Central memory CD8-positive, alpha-beta T cell (primary cell): ENCODE results near the gene SNAI1.

Experiments used
- ATAC-seq: fragments of 150-1000 bp; cut with Tn5 transposase; replicated peaks from 2 replicates; pipeline ENCODE4 v1.10.0; 2022; ENCODE audit warnings: mild to moderate bottlenecking, moderate FRiP score, moderate number of reproducible peaks; ENCODE audit not compliant: poor library complexity, severe bottlenecking; ENCODE audit errors: extremely low read depth
- DNase-seq, 2 donors: peaks; one replicate each; pipeline ENCODE4 v3.0.0; 2021; ENCODE audit warnings: low spot score in 2 of 2
- H3K27ac Mint-ChIP-seq: one replicate; pipeline ENCODE4 v1.8.0; 2022; ENCODE audit warnings: low read depth, mild to moderate bottlenecking, moderate library complexity, mixed read lengths
- H3K27me3 Mint-ChIP-seq: one replicate; pipeline ENCODE4 v1.8.0; 2022; ENCODE audit warnings: mixed read lengths
- H3K36me3 Mint-ChIP-seq: one replicate; pipeline ENCODE4 v1.8.0; 2022; ENCODE audit warnings: mild to moderate bottlenecking, moderate library complexity, mixed read lengths; ENCODE audit not compliant: insufficient read depth
- H3K4me1 Mint-ChIP-seq: one replicate; pipeline ENCODE4 v1.8.0; 2022; ENCODE audit warnings: mixed read lengths
- H3K4me3 Mint-ChIP-seq: one replicate; pipeline ENCODE4 v1.8.0; 2022; ENCODE audit warnings: mild to moderate bottlenecking, moderate library complexity, mixed read lengths
- H3K9me3 Mint-ChIP-seq: one replicate; pipeline ENCODE4 v1.8.0; 2022; ENCODE audit warnings: mixed read lengths

The SNAI1 gene

DNA sequence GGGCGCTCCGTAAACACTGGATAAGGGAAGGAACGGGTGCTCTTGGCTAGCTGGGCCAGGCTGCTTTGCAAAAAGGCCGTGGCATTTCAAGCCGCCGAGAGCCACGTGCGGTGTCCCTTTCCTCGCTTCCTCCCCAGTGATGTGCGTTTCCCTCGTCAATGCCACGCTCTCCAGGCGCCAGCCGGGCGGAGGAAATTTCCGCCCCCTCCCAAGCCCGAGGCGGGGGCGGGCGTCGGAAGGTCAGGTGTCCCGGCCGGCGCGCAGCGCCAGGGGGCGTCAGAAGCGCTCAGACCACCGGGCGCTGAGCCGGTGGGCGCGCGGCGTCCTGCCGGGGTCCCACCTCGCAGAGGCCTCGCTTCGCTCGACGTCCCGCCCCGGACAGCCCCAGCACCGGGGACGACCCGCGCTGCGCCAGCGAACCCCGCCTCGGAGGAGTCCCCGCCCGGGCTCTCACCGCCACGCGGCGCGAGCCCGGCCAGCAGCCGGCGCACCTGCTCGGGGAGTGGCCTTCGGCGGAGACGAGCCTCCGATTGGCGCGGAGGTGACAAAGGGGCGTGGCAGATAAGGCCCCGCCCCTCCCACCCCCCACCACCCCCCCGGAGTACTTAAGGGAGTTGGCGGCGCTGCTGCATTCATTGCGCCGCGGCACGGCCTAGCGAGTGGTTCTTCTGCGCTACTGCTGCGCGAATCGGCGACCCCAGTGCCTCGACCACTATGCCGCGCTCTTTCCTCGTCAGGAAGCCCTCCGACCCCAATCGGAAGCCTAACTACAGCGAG lies at the start of gene SNAI1:
Gene SNAI1 (plus strand): TSS at position 635 of the 777 bp plus-strand sequence. CDS start 80 bp downstream, at position 715.
- ATAC-seq (peak; percentile 93), DNase-seq (peak; percentile 63 to 74)
- Mint-ChIP-seq H3K36me3 (peaks cover 18% of the 10 kb centered on the region), H3K27ac (peak within 1 kb of the TSS; percentile 49), H3K9me3 (no peaks in the 10 kb centered on the region), H3K27me3 (no peaks in the 10 kb centered on the region), H3K4me1 (peaks cover 7% of the 10 kb centered on the region), H3K4me3 (peak within 1 kb of the TSS; percentile 65)

DNA sequence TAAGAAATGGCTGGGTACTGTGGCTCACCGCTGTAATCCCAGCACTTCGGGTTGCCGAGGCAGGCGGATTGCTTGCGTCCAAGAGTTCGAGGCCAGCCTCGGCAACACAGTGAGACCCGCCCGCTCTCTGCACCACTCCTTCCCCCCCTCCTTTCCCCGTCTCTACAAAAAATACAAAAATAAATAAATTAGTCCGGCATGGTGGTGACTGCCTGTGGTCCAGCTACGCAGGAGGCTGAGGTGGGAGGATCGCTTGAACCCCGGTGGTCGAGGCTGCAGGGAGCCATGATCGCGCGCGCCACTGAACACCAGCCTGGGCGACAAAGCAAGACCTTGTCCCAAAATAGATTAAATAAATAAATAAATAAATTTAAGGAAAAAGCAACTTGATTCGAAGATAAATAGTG lies 47.0 kb upstream of the SNAI1 start:
- ATAC-seq (no peak), DNase-seq (no peak)
- H3K9me3 Mint-ChIP-seq = no peaks in the 10 kb centered on the region
- H3K4me1 Mint-ChIP-seq = peaks cover 43% of the 10 kb centered on the region
- peaks cover 23% of the 10 kb centered on the region for H3K36me3 Mint-ChIP-seq
- no peaks in the 10 kb centered on the region for H3K27me3 Mint-ChIP-seq
- peak overlapping the region; percentile 97 for H3K4me3 Mint-ChIP-seq
- H3K27ac Mint-ChIP-seq = peak overlapping the region; percentile 91

DNA sequence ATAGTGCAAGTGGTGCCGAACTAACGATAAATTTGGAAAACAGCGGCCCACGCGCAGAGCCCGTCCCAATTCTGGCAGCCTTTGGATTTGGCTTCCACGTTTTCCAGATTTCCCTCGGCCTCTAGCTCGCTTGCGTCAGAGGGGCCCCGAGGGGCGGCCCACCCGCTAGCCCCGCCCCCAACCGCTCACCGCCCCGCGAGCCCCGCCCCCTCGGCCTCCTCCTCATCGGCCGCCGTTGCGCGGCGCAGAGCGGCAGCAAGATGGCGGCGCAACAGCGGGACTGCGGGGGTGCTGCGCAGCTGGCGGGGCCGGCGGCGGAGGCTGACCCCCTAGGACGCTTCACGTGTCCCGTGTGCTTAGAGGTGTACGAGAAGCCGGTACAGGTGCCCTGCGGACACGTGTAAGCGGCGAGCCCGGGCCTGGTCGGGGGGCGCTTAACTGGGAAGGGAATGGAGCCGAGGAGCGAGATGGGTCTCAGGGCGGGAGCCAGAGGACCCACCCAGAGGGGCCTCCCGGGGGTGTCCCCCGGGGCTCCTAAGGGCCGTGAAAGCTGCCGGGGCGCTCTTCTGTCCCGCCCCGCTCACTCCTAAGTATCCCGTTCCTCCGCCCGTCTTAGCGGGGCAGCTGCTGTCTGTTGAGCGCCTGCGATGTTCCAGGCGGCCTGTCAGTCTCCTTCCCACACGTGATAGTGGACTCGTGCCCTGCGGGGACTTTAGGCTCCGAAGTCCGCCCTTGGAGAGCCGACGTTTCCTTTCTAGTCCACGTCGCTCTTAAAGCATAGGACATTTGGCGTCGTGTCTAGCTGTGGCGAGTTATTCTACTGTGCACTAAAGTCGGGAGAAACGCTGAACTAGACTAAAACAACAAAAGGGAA lies 46.4 kb upstream of the SNAI1 start, which contains the start of gene RNF114:
Gene RNF114 (plus strand): TSS at position 245 of the 874 bp plus-strand sequence. CDS start 16 bp downstream, at position 261.
- peak; percentile 88 for ATAC-seq
- peaks cover 26% of the 10 kb centered on the region for H3K36me3 Mint-ChIP-seq

DNA sequence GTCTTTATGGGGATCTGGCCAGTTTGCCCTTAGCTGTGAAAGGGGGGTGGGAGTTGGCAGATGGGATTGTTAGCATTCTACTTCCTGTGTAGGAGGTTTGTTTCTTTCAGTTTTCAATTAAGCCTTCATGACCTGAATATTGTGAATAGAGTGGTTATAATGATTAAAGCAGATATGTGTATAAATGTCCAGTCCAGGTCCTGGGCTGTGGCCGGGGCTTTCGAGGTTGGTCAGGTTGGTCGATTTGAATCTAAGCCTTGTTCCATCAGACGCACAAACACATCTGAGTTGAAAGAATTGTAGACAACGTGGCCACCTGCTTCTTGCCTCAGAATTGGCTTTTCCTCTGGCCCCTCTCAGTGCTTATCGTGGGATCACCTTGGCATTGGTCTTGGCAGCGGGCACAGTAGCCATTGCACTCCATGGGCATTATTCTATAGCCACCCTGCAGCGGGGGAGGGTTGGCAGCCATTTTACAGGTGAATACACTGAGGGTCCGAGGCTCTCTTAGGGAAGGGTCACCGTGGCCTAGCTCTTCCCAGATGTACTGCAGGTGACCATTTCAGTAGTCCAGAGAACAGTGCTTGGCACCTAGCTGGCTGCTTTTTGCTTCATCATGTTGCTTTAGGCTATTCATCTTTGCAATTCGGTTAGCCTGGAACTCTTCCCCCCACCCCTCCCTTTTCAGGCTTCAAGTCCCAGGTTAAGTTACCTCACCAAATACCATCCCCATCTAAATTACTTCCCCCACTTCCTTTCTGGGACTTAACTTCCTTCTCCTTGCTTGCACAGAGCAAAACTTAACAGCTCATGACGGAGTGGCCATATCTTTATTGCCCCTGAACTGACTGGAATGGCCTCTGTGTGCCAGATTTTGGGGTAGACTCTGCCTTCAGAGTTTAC lies 45.5 kb upstream of the SNAI1 start:
- no peak for ATAC-seq
- peaks cover 52% of the 10 kb centered on the region for H3K4me1 Mint-ChIP-seq
- H3K36me3 Mint-ChIP-seq = peaks cover 32% of the 10 kb centered on the region
- no peak for DNase-seq
- H3K9me3 Mint-ChIP-seq = no peaks in the 10 kb centered on the region
- no peaks in the 10 kb centered on the region for H3K27me3 Mint-ChIP-seq
- H3K4me3 Mint-ChIP-seq = peak overlapping the region; percentile 97
- peak overlapping the region; percentile 91 for H3K27ac Mint-ChIP-seq

More for the DNA sequence above, 46.4 kb upstream of the SNAI1 start, which contains the start of gene RNF114:
- peak within 1 kb of the TSS; percentile 97 for H3K4me3 Mint-ChIP-seq
- H3K27me3 Mint-ChIP-seq = no peaks in the 10 kb centered on the region
- peak within 1 kb of the TSS; percentile 91 for H3K27ac Mint-ChIP-seq
- peak; percentile 75 to 78 for DNase-seq
- no peaks in the 10 kb centered on the region for H3K9me3 Mint-ChIP-seq
- peaks cover 49% of the 10 kb centered on the region for H3K4me1 Mint-ChIP-seq

DNA sequence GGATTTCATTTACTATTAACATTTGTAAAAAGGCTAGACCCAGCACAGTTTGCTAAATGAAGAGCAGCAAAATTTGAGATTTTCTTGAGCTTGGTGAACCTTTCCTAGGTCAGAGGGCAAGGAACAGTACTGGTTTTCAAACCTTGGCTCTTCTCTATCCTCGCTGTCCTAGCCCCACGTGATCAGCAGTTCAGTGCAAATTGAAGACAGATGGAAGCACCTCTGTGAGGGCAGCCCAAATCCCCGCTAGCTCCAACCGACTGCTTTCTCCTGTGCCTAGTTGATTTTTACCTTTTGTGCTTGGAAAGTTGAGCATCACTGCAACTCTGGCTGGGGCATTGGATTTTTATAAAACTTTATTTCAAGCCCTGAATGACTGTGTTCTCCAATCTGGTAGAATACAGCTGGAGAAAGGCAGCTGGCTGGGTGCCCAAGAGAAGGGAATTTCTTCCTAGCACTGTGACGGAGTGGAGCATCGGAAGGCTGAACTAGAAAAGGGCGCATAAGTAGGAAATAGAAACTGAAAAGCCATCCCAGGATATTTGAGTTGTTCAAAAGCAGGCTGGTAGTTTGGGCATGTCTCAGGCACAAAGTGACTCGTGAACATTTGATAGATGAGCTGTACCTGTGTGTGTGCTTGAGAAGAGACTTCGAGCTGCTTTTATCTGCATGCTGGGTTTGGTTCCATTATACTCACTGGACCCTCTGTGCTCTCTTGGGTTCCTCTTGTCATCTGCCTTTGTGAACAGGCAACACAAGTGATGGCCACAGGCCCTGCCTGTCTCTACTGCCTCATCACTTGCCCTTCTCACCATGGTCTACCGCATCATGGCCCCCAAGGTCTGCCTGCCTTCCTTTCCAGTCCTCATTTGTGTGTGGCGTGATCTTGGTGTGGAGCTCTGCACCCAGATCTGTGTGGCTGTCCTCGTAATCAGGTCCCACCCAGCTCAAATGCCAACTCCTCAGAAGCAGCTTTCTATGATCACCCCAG lies 44.3 kb upstream of the SNAI1 start:
- peaks cover 58% of the 10 kb centered on the region for H3K4me1 Mint-ChIP-seq
- H3K9me3 Mint-ChIP-seq = no peaks in the 10 kb centered on the region
- no peak for ATAC-seq
- H3K36me3 Mint-ChIP-seq = peaks cover 39% of the 10 kb centered on the region
- H3K4me3 Mint-ChIP-seq = peak overlapping the region; percentile 60
- no peak for DNase-seq
- H3K27ac Mint-ChIP-seq = no peak overlapping the region
- no peaks in the 10 kb centered on the region for H3K27me3 Mint-ChIP-seq

DNA sequence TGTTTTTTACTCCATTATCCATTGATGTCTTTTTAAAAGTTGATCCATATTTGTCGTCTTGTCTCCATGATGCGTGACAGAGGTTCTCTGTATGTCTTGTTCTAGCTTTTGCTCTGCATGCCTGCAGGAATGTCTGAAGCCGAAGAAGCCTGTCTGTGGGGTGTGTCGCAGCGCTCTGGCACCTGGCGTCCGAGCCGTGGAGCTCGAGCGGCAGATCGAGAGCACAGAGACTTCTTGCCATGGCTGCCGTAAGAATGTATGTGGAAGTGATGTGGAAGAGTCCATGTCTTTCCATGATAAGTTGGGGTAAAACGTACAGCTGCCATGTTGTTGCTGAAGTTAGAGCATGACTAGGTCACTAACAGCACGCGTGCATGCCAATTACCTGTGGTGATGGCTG lies 41.3 kb upstream of the SNAI1 start:
- peaks cover 53% of the 10 kb centered on the region for H3K4me1 Mint-ChIP-seq

DNA sequence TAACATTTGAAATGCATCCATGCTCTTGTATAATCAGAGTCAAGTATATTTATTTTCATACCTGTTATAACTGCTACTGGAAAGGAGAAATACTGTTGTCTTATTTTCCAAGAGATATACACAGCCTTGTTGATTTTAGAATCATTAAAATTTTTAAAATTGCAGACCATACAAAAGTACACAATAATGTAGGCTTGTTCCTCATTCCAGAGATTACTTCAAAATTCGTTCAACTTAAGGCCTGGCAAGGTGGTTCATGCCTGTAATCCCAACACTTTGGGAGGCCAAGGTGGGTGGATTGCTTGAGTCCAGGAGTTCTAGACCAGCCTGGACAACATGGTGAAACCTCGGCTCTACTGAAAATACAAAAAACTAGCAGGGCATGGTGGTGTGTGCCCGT lies 40.5 kb upstream of the SNAI1 start:
- DNase-seq = no peak
- peaks cover 48% of the 10 kb centered on the region for H3K4me1 Mint-ChIP-seq
- ATAC-seq = no peak
- H3K36me3 Mint-ChIP-seq = peaks cover 68% of the 10 kb centered on the region
- H3K4me3 Mint-ChIP-seq = no peak overlapping the region
- no peaks in the 10 kb centered on the region for H3K27me3 Mint-ChIP-seq
- H3K27ac Mint-ChIP-seq = no peak overlapping the region
- H3K9me3 Mint-ChIP-seq = no peaks in the 10 kb centered on the region

More for the DNA sequence above, 41.3 kb upstream of the SNAI1 start:
- ATAC-seq (no peak), DNase-seq (no peak)
- Mint-ChIP-seq H3K4me3 (no peak overlapping the region), H3K27ac (no peak overlapping the region), H3K36me3 (peaks cover 65% of the 10 kb centered on the region), H3K9me3 (no peaks in the 10 kb centered on the region), H3K27me3 (no peaks in the 10 kb centered on the region)

DNA sequence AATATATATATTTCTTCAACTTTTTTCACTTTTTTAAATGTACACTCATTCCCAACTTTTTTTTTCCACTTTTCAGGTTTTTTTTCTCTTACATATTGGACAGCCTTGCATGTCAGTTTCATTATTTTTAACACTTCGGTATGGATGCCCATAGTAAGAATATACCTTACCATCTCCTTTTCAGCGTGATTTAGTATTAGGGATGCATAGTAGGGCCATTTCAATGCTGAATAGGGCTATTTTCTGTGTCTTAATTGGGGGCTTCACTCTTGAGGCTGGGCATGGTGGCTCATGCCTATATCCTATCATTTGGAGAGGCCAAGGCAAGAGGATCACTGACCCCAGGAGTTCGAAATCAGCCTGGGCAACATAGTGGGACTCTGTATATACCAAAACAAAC lies 39.8 kb upstream of the SNAI1 start:
- no peaks in the 10 kb centered on the region for H3K27me3 Mint-ChIP-seq
- H3K36me3 Mint-ChIP-seq = peaks cover 74% of the 10 kb centered on the region
- no peak for ATAC-seq
- no peak overlapping the region for H3K27ac Mint-ChIP-seq
- no peak for DNase-seq
- no peak overlapping the region for H3K4me3 Mint-ChIP-seq
- no peaks in the 10 kb centered on the region for H3K9me3 Mint-ChIP-seq
- peaks cover 47% of the 10 kb centered on the region for H3K4me1 Mint-ChIP-seq

DNA sequence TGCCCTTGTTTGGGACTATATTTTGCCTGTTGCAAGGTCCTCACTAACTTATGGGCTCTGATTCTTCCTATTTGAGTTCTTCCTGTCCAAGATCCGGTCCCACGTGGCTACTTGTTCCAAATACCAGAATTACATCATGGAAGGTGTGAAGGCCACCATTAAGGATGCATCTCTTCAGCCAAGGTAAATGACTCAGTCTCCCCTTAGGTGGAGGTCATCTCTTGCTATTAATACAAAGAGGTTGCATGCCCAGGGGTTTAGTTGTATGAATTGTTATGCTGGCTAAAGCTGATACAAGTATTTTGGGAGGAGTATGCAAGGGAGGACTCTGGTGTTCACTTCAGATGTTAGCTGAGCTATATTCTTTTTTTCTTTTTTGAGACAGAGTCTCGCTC lies 37.5 kb upstream of the SNAI1 start:
- Mint-ChIP-seq H3K36me3 (peaks cover 77% of the 10 kb centered on the region), H3K4me3 (no peak overlapping the region), H3K4me1 (peaks cover 34% of the 10 kb centered on the region), H3K27ac (no peak overlapping the region), H3K9me3 (no peaks in the 10 kb centered on the region), H3K27me3 (no peaks in the 10 kb centered on the region)
- no peak for ATAC-seq
- DNase-seq = no peak

DNA sequence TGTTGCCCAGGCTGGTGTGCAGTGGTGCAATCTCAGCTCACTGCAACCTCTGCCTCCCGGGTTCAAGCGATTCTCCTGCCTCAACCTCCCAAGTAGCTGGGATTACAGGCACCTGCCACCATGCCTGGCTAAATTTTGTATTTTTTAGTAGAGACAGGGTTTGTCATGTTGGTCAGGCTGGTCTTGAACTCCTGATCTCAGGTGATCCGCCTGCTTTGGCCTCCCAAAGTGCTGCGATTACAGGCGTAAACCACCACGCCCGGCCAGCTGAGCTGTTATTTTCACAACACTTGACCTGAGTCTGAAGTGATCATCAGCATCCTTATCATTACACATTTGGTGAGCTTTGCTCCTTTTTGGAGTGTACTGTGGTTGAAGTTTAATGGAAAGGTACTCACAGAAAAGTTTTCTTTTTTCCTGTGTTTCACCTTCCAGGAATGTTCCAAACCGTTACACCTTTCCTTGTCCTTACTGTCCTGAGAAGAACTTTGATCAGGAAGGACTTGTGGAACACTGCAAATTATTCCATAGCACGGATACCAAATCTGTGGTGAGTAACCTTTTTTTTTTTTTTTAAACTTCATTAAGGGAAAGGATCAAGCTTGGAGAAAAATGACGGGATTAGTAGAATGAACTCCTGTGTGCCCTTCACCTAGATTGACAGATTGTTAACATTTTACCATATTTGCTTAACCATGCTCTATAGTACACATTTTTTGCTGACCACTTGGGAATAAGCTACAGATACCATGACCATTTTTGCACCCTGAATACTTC lies 36.9 kb upstream of the SNAI1 start:
- no peak for ATAC-seq
- Mint-ChIP-seq H3K9me3 (no peaks in the 10 kb centered on the region), H3K4me1 (peaks cover 32% of the 10 kb centered on the region), H3K36me3 (peaks cover 81% of the 10 kb centered on the region), H3K27ac (no peak overlapping the region), H3K27me3 (no peaks in the 10 kb centered on the region), H3K4me3 (no peak overlapping the region)
- no peak for DNase-seq

DNA sequence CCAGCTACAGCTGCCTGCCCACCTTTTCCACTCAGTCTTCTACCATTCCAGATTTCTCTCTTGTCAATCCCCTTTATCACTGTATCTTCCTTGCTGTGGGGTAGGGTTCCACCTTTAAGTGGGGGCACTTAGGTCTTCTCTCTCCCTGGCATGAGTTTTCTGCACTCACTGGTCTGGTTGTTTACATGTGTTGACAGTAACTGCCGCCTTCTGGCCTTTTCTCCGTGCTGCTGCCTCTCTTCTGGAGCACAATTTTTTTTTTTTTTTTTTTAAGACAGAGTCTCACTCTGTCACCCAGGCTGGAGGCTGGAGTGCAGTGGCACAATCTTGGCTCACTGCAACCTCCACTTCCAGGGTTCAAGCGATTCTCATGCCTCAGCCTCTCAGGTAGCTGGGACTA lies 34.6 kb upstream of the SNAI1 start:
- Mint-ChIP-seq H3K27ac (peak overlapping the region; percentile 23), H3K4me3 (no peak overlapping the region), H3K9me3 (no peaks in the 10 kb centered on the region), H3K36me3 (peaks cover 81% of the 10 kb centered on the region), H3K4me1 (peaks cover 18% of the 10 kb centered on the region), H3K27me3 (no peaks in the 10 kb centered on the region)
- no peak for DNase-seq
- no peak for ATAC-seq
